Spleen (tissue), 11 donors: ENCODE results near the gene SMG5. TPM values are rescaled to one million over a fixed set of nuclear protein-coding genes. Genes with fewer than 3 reads are reported as not detected.
A peak's percentile ranks its signal among the peaks of the same experiment; 100 is the strongest.

Source experiments
- DNase-seq: peaks from one replicate; pipeline ENCODE4 v3.0.0-alpha.2; 2020
- H3K27ac ChIP-seq, 8 donors: fragments of 200-600 bp; sonication (generic) in 7 of 8; 1 replicate in 4 of 8; 2 replicates in 4 of 8; pipeline versions ENCODE4 v1.5.0 to v1.8.0; 2016 to 2021; ENCODE audit warnings: inconsistent platforms in 4 of 8, mild to moderate bottlenecking in 4 of 8, moderate library complexity in 1 of 8
- H3K27me3 ChIP-seq, 7 donors: fragments of 200-600 bp; sonication (generic) in 6 of 7; replicated peaks in 1 of 7; 1 replicate in 4 of 7; 2 replicates in 3 of 7; pipeline versions ENCODE4 v1.5.0 to v1.8.0; 2016 to 2021; ENCODE audit warnings: inconsistent platforms in 3 of 7, mild to moderate bottlenecking in 1 of 7
- H3K36me3 ChIP-seq, 6 donors: fragments of 200-600 bp; sonication (generic) in 5 of 6; 1 replicate in 4 of 6; 2 replicates in 2 of 6; pipeline versions ENCODE4 v1.5.0 to v1.8.0; 2016 to 2021; ENCODE audit warnings: inconsistent platforms in 2 of 6
- H3K4me1 ChIP-seq, 6 donors: fragments of 200-600 bp; sonication (generic) in 5 of 6; 1 replicate in 3 of 6; 2 replicates in 3 of 6; pipeline versions ENCODE4 v1.5.0 to v1.8.0; 2016 to 2021; ENCODE audit warnings: inconsistent platforms in 3 of 6
- H3K4me3 ChIP-seq, 8 donors: fragments of 200-600 bp; sonication (generic) in 7 of 8; 1 replicate in 4 of 8; 2 replicates in 4 of 8; pipeline versions ENCODE4 v1.5.0 to v1.8.0; 2016 to 2021; ENCODE audit warnings: inconsistent platforms in 4 of 8, mild to moderate bottlenecking in 4 of 8, moderate library complexity in 2 of 8
- H3K9me3 ChIP-seq, 8 donors: fragments of 200-600 bp; sonication (generic) in 7 of 8; 1 replicate in 4 of 8; 2 replicates in 4 of 8; pipeline versions ENCODE4 v1.5.0 to v1.8.0; 2016 to 2021; ENCODE audit warnings: inconsistent platforms in 4 of 8
- POLR2A ChIP-seq, 3 donors: fragments of 450-650 bp; IDR thresholded peaks; one replicate each; pipeline ENCODE4 v1.5.1; 2017; ENCODE audit warnings: antibody characterized with exemption in 3 of 3, mild to moderate bottlenecking in 1 of 3
- POLR2AphosphoS5 ChIP-seq, 3 donors: sonication (generic); formaldehyde crosslinking; IDR thresholded peaks; one replicate each; pipeline ENCODE4 v1.5.1; 2017; ENCODE audit warnings: antibody characterized with exemption in 3 of 3
- WGBS, 5 donors: extraction: QIAGEN DNeasy Blood & Tissue Kit in 3 of 5; methylation state at CpG; one replicate each; pipeline versions ENCODE4 v1.1.5 to v1.1.7; 2013 to 2018; 5-methylcytosine and 5-hydroxymethylcytosine counted together
- intact Hi-C: fragments of 100-400 bp; cut with DNase I; formaldehyde crosslinking; loops from one replicate; pipeline ENCODE4 v1.15.0; 2023; ENCODE audit warnings: low total_unique reads
- polyA plus RNA-seq, 3 donors: library from polyadenylated mRNA; stranded (reverse); fragments of 200-250 nt; gene quantifications; one replicate each; pipeline ENCODE4 v1.2.1, GENCODE V29; 2013
- total RNA-seq, 7 donors: library from RNA; depleted of rRNA in 3 of 7; stranded (reverse); fragments of >200 nt in 3 of 7; fragmentation: NEBNext Ultra II Directional in 4 of 7; extraction: Animal tissue kit (Norgen Biotek cat#: 25700) in 4 of 7; gene quantifications; one replicate each; pipeline versions ENCODE4 v1.1.0 to v1.2.1, GENCODE V29; 2016 to 2021
- TF ChIP-seq, protein P1 (sequence below), 11 experiments: fragments of 200-600 bp in 7 of 11; fragments of 450-650 bp in 4 of 11; sonication (generic) in 4 of 11; IDR thresholded peaks in 8 of 11; conservative IDR thresholded peaks in 3 of 11; 1 replicate in 7 of 11; 2 replicates in 4 of 11; pipeline versions ENCODE4 v1.4.0 to v1.8.0; 2016 to 2021; ENCODE audit warnings: antibody characterized with exemption in 11 of 11, inconsistent platforms in 4 of 11, mild to moderate bottlenecking in 1 of 11
- donor health status: healthy with polysubstance abuse.
- donor health status: DM: no; HTN: no; CAD: no; lungs with moderate emphysema.
- donor health status: DM: no; HTN: no; CAD: no.
- donor health status: Bipolar disorder and iron deficiency.
- donor health status: healthy.
- donor health status: DM: no; HTN: no; CAD: no.
- donor health status: DM: yes; HTN: yes; CAD: no.

The SMG5 gene
- total and polyA plus RNA-seq, 10 donors: 14.9 to 80.5 (median 65.9) TPM

DNA sequence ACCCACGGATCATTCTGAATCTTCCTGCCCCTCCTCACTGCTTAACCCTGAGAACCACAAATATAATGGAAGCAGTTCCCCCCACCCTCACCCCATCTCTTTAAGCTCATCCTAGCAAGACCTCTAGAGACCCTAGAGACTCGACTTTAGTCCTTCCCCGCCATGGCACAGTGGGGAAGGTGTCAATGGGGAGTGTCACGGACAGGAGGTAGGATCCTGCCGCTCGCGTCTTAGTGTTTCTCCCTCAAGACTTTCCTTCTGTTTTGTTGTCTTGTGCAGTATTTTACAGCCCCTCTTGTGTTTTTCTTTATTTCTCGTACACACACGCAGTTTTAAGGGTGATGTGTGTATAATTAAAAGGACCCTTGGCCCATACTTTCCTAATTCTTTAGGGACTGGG, 70.5 kb downstream of the SMG5 start:
- Histone ChIP-seq H3K27me3 (no peaks in the 10 kb centered on the region), H3K9me3 (no peaks in the 10 kb centered on the region), H3K36me3 (peaks cover 0 to 77% (median 25%) of the 10 kb centered on the region in 6 donors), H3K27ac (peak overlapping the region; percentile 93 to 99 (median 98)), H3K4me1 (peaks cover 22 to 49% (median 30%) of the 10 kb centered on the region in 6 donors), H3K4me3 (peak overlapping the region in 5 of 8 donors; percentile 53 to 82 (median 61))
- no peak for DNase-seq
- TF ChIP-seq POLR2AphosphoS5 (IDR thresholded peaks at IDR 0.05) (no peak), POLR2A (IDR thresholded peaks at IDR 0.05) (no peak)
- TF ChIP-seq, protein P1, sequence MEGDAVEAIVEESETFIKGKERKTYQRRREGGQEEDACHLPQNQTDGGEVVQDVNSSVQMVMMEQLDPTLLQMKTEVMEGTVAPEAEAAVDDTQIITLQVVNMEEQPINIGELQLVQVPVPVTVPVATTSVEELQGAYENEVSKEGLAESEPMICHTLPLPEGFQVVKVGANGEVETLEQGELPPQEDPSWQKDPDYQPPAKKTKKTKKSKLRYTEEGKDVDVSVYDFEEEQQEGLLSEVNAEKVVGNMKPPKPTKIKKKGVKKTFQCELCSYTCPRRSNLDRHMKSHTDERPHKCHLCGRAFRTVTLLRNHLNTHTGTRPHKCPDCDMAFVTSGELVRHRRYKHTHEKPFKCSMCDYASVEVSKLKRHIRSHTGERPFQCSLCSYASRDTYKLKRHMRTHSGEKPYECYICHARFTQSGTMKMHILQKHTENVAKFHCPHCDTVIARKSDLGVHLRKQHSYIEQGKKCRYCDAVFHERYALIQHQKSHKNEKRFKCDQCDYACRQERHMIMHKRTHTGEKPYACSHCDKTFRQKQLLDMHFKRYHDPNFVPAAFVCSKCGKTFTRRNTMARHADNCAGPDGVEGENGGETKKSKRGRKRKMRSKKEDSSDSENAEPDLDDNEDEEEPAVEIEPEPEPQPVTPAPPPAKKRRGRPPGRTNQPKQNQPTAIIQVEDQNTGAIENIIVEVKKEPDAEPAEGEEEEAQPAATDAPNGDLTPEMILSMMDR (IDR thresholded peaks at IDR 0.05 in 8 of 11, conservative IDR thresholded peaks at IDR 0.05 in 3 of 11): no peak
- WGBS, 5 donors: 86 to 92% (median 90%) methylated on average over 9 of the region's 9 CpGs
- intact Hi-C loops: no loop called here

DNA sequence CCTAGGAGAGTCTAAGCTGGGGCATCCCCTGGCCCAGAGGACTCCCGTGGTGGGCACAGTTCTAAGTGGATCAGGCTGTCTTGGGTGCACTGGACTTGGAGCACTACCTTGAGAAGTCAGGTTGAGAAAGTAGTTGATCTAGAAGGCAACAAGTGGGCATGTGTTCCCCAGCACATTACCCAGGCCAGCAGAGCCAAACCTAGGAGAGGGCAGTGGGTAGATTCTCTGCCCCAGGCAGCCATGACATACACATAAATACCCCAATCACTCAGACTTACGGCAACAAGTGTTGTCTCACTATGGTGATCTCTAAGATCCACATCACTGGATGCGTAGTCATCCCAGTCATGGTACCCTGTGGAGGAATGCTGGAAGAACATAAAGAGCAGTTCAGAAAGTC, 71.4 kb downstream of the SMG5 start:
- Histone ChIP-seq H3K36me3 (peaks cover 0 to 80% (median 29%) of the 10 kb centered on the region in 6 donors), H3K27ac (peak overlapping the region in 1 of 8 donors; percentile 99), H3K4me1 (peaks cover 19 to 41% (median 28%) of the 10 kb centered on the region in 6 donors), H3K9me3 (no peaks in the 10 kb centered on the region), H3K27me3 (no peaks in the 10 kb centered on the region), H3K4me3 (no peak overlapping the region)
- 93 to 97% (median 94%) methylated on average over 3 of the region's 3 CpGs for WGBS, 5 donors
- intact Hi-C loops: no loop called here
- TF ChIP-seq POLR2A (IDR thresholded peaks at IDR 0.05) (no peak), POLR2AphosphoS5 (IDR thresholded peaks at IDR 0.05) (no peak)
- TF ChIP-seq, protein P1 (IDR thresholded peaks at IDR 0.05 in 8 of 11, conservative IDR thresholded peaks at IDR 0.05 in 3 of 11): no peak
- no peak for DNase-seq

DNA sequence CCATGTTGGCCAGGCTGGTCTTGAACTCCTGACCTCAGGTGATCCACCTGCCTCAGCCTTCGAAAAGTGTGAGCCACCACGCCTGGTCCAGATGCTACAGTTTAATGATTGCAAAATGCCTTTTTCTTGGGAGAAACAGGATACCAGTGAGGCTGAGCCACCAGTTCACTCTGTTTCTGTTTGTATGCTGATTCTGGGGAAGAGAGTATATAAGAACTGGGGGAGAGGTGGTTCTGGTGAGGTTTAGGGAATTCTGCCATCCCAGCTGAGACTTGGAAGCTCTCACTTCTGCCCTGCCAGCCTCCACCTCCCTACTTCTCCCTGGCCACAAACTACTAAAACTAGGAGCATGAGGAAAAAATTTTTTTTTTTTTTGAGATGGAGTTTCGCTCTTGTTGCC, 77.9 kb downstream of the SMG5 start:
- Histone ChIP-seq H3K9me3 (no peaks in the 10 kb centered on the region), H3K27ac (peak overlapping the region in 1 of 8 donors; percentile 80), H3K4me1 (peaks cover 0 to 48% (median 33%) of the 10 kb centered on the region in 6 donors), H3K36me3 (peaks cover 0 to 100% (median 45%) of the 10 kb centered on the region in 6 donors), H3K4me3 (no peak overlapping the region), H3K27me3 (no peaks in the 10 kb centered on the region)
- DNase-seq: no peak
- WGBS, 5 donors: 85 to 97% (median 87%) methylated on average over 3 of the region's 3 CpGs
- intact Hi-C loops: no loop called here
- TF ChIP-seq POLR2A (IDR thresholded peaks at IDR 0.05) (no peak), POLR2AphosphoS5 (IDR thresholded peaks at IDR 0.05) (no peak)
- TF ChIP-seq, protein P1 (IDR thresholded peaks at IDR 0.05 in 8 of 11, conservative IDR thresholded peaks at IDR 0.05 in 3 of 11): no peak

DNA sequence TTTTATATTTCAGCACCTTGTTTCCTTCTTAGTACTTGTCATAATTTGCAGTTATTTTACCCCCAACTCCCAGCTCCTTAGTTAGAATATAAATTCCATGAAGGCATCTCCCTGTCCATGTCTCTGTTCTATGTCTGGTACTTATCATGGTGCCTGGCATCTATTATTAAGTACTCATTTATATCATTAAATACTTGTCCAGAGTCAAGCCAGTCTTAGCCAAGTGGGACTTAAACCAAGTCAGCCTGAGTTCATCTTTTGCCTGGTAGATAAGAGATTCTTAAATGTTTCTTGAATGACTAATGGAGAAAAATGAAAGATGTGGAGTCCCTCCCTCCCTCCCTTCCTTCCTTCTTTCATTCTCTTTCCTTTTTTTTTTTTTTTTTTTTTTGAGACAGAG, 79.3 kb downstream of the SMG5 start:
- Histone ChIP-seq H3K4me3 (no peak overlapping the region), H3K36me3 (peaks cover 0 to 98% (median 40%) of the 10 kb centered on the region in 6 donors), H3K27ac (peak overlapping the region in 7 of 8 donors; percentile 20 to 80 (median 38))

More for the DNA sequence above, 79.3 kb downstream of the SMG5 start:
- no peak for DNase-seq
- H3K27me3 ChIP-seq: no peaks in the 10 kb centered on the region
- H3K9me3 ChIP-seq: no peaks in the 10 kb centered on the region
- TF ChIP-seq, protein P1 (IDR thresholded peaks at IDR 0.05 in 8 of 11, conservative IDR thresholded peaks at IDR 0.05 in 3 of 11): no peak
- intact Hi-C loops: no loop called here
- H3K4me1 ChIP-seq: peaks cover 0 to 62% (median 39%) of the 10 kb centered on the region in 6 donors
